Mesothelial cell of epicardium (in vitro differentiated cells): ENCODE measurements around the gene CDK5RAP2. TPM values are rescaled to one million over a fixed set of nuclear protein-coding genes. Genes with fewer than 3 reads are reported as not detected.
A peak's percentile ranks its signal among the peaks of the same experiment; 100 is the strongest.

Source experiments
- DNase-seq, 2 experiments: peaks; one replicate each; pipeline ENCODE4 v3.0.0; 2021; ENCODE audit warnings: low spot score in 2 of 2; ENCODE audit not compliant: unreplicated experiment in 2 of 2
- H3K27ac Mint-ChIP-seq: 2 replicates; pipeline ENCODE4 v1.8.0; 2021; ENCODE audit warnings: mixed read lengths
- H3K27me3 Mint-ChIP-seq: 2 replicates; pipeline ENCODE4 v1.8.0; 2021; ENCODE audit warnings: low read depth, mixed read lengths
- H3K36me3 Mint-ChIP-seq: 2 replicates; pipeline ENCODE4 v1.8.0; 2021; ENCODE audit warnings: mixed read lengths
- H3K4me1 Mint-ChIP-seq: 2 replicates; pipeline ENCODE4 v1.8.0; 2021; ENCODE audit warnings: mixed read lengths
- H3K4me3 Mint-ChIP-seq: 2 replicates; pipeline ENCODE4 v1.8.0; 2021; ENCODE audit warnings: mild to moderate bottlenecking, moderate library complexity, mixed read lengths
- H3K9me3 Mint-ChIP-seq: 2 replicates; pipeline ENCODE4 v1.8.0; 2021; ENCODE audit warnings: mixed read lengths
- CTCF ChIP-seq: fragments of 200-600 bp; sonication (generic); IDR thresholded peaks from one replicate; pipeline ENCODE4 v1.5.0; 2021; ENCODE audit warnings: antibody characterized with exemption; ENCODE audit not compliant: unreplicated experiment
- total RNA-seq: library from RNA; stranded (reverse); gene quantifications from 3 replicates; pipeline ENCODE4 v1.2.1, GENCODE V29; 2021

CDK5RAP2 gene
- total RNA-seq, 1 donor from 2014 or later = 71.0 TPM

GRCh38 chr9:120477534-120478001 is 102.4 kb downstream of the CDK5RAP2 start:
- peak in 1 of 2 experiments; percentile 73 for DNase-seq
- H3K27me3 Mint-ChIP-seq = no peaks in the 10 kb centered on the region
- H3K27ac Mint-ChIP-seq = no peak overlapping the region
- H3K36me3 Mint-ChIP-seq = peaks cover 12% of the 10 kb centered on the region
- no peak overlapping the region for H3K4me3 Mint-ChIP-seq
- TF ChIP-seq CTCF = peak; percentile 71
- no peaks in the 10 kb centered on the region for H3K9me3 Mint-ChIP-seq
- peaks cover 3% of the 10 kb centered on the region for H3K4me1 Mint-ChIP-seq

GRCh38 chr9:120475341-120475740 is 104.6 kb downstream of the CDK5RAP2 start:
- H3K4me1 Mint-ChIP-seq = peaks cover 3% of the 10 kb centered on the region
- peaks cover 18% of the 10 kb centered on the region for H3K36me3 Mint-ChIP-seq

GRCh38 chr9:120474591-120475243 is 105.2 kb downstream of the CDK5RAP2 start:
- H3K27ac Mint-ChIP-seq = no peak overlapping the region
- H3K4me3 Mint-ChIP-seq = no peak overlapping the region
- no peak for TF ChIP-seq CTCF
- no peaks in the 10 kb centered on the region for H3K27me3 Mint-ChIP-seq
- no peaks in the 10 kb centered on the region for H3K9me3 Mint-ChIP-seq
- H3K36me3 Mint-ChIP-seq = peaks cover 19% of the 10 kb centered on the region
- DNase-seq = no peak
- H3K4me1 Mint-ChIP-seq = peaks cover 3% of the 10 kb centered on the region

More at GRCh38 chr9:120475341-120475740, 104.6 kb downstream of the CDK5RAP2 start:
- no peak for DNase-seq
- Mint-ChIP-seq H3K27ac (no peak overlapping the region), H3K27me3 (no peaks in the 10 kb centered on the region), H3K4me3 (no peak overlapping the region), H3K9me3 (no peaks in the 10 kb centered on the region)
- no peak for TF ChIP-seq CTCF

- Mint-ChIP-seq H3K4me3 (no peak overlapping the region), H3K36me3 (peaks cover 19% of the 10 kb centered on the region), H3K27me3 (no peaks in the 10 kb centered on the region), H3K27ac (no peak overlapping the region), H3K4me1 (peaks cover 3% of the 10 kb centered on the region), H3K9me3 (no peaks in the 10 kb centered on the region)
- DNase-seq = no peak
- no peak for TF ChIP-seq CTCF
Measured at GRCh38 chr9:120473608-120474007, 106.4 kb downstream of the CDK5RAP2 start.

GRCh38 chr9:120465685-120466407 is 114.1 kb downstream of the CDK5RAP2 start:
- Mint-ChIP-seq H3K4me3 (no peak overlapping the region), H3K9me3 (no peaks in the 10 kb centered on the region)
- TF ChIP-seq CTCF = no peak

More at GRCh38 chr9:120465685-120466407, 114.1 kb downstream of the CDK5RAP2 start:
- H3K27ac Mint-ChIP-seq = no peak overlapping the region
- DNase-seq = no peak
- peaks cover 32% of the 10 kb centered on the region for H3K36me3 Mint-ChIP-seq
- H3K4me1 Mint-ChIP-seq = peaks cover 2% of the 10 kb centered on the region
- H3K27me3 Mint-ChIP-seq = no peaks in the 10 kb centered on the region
